Hepatocyte (in vitro differentiated cells): ENCODE results near the gene SQOR. TPM values are rescaled to one million over a fixed set of nuclear protein-coding genes. Genes with fewer than 3 reads are reported as not detected.

Source experiments
- DNase-seq: peaks from one replicate; pipeline ENCODE4 v3.0.0-alpha.2; 2016; ENCODE audit warnings: low spot score
- H2AFZ ChIP-seq: fragments of 200-600 bp; sonication (generic); 2 replicates; pipeline ENCODE4 v1.6.0; 2016; ENCODE audit warnings: antibody characterized with exemption, mild to moderate bottlenecking
- H3K27ac ChIP-seq: fragments of 200-600 bp; sonication (generic); 2 replicates; pipeline ENCODE4 v1.5.1; 2016; ENCODE audit warnings: mild to moderate bottlenecking
- H3K27me3 ChIP-seq: fragments of 200-600 bp; sonication (generic); 2 replicates; pipeline ENCODE4 v1.6.1; 2016
- H3K36me3 ChIP-seq: fragments of 200-600 bp; sonication (generic); replicated peaks from 2 replicates; pipeline ENCODE4 v1.5.1; 2016; ENCODE audit warnings: low read depth; ENCODE audit not compliant: insufficient read depth
- H3K4me1 ChIP-seq: fragments of 200-600 bp; sonication (generic); 2 replicates; pipeline ENCODE4 v1.5.1; 2016; ENCODE audit warnings: mild to moderate bottlenecking, moderate library complexity; ENCODE audit not compliant: insufficient read depth
- H3K4me2 ChIP-seq: fragments of 200-600 bp; sonication (generic); 2 replicates; pipeline ENCODE4 v1.6.0; 2016
- H3K4me3 ChIP-seq: fragments of 200-600 bp; sonication (generic); 2 replicates; pipeline ENCODE4 v1.5.1; 2016; ENCODE audit warnings: mild to moderate bottlenecking
- H3K79me2 ChIP-seq: fragments of 200-600 bp; sonication (generic); 2 replicates; pipeline ENCODE4 v1.6.0; 2017; ENCODE audit warnings: mild to moderate bottlenecking
- H3K9me2 ChIP-seq: fragments of 200-600 bp; sonication (generic); replicated peaks from 2 replicates; pipeline ENCODE4 v1.6.0; 2017; ENCODE audit warnings: mild to moderate bottlenecking; ENCODE audit not compliant: insufficient read depth
- H3K9me3 ChIP-seq: fragments of 200-600 bp; sonication (generic); 2 replicates; pipeline ENCODE4 v1.5.1; 2016; ENCODE audit warnings: low read depth, mild to moderate bottlenecking
- H4K20me1 ChIP-seq: fragments of 200-600 bp; sonication (generic); 2 replicates; pipeline ENCODE4 v1.6.0; 2016; ENCODE audit warnings: mild to moderate bottlenecking; ENCODE audit not compliant: insufficient read depth, poor library complexity, severe bottlenecking
- EZH2 ChIP-seq: fragments of 200-600 bp; sonication (generic); IDR thresholded peaks from 2 replicates; pipeline ENCODE4 v1.6.1; 2016; ENCODE audit warnings: antibody characterized with exemption, mild to moderate bottlenecking, borderline replicate concordance
- EZH2phosphoT487 ChIP-seq: fragments of 200-600 bp; sonication (generic); IDR thresholded peaks from one replicate; pipeline ENCODE4 v1.6.1; 2018; ENCODE audit warnings: antibody characterized with exemption, mild to moderate bottlenecking, low read depth, moderate library complexity; ENCODE audit not compliant: unreplicated experiment, severe bottlenecking
- WGBS: methylation state at CpG from one replicate; pipeline ENCODE4 v1.1.6; 2016; ENCODE audit warnings: low lambda C conversion rate; ENCODE audit errors: missing lambda C conversion rate; 5-methylcytosine and 5-hydroxymethylcytosine counted together
- polyA plus RNA-seq: library from polyadenylated mRNA; unstranded; fragments of >200 nt; fragmentation: Nextera tagmentation; extraction: Ambion mirVana; gene quantifications from 2 replicates; pipeline ENCODE4 v1.2.1, GENCODE V29; 2016
- total RNA-seq: library from RNA; depleted of rRNA; stranded (reverse); fragments of >200 nt; gene quantifications from 2 replicates; pipeline ENCODE4 v1.2.3, GENCODE V29; 2014
- TF ChIP-seq, protein P1 (sequence below): fragments of 200-600 bp; sonication (generic); IDR thresholded peaks from 2 replicates; pipeline ENCODE4 v1.5.1; 2016; ENCODE audit warnings: antibody characterized with exemption, mild to moderate bottlenecking; ENCODE audit not compliant: poor library complexity

SQOR gene
- total and polyA plus RNA-seq, 2 experiments from 2014 or later = 30.1 to 37.0 TPM

DNA sequence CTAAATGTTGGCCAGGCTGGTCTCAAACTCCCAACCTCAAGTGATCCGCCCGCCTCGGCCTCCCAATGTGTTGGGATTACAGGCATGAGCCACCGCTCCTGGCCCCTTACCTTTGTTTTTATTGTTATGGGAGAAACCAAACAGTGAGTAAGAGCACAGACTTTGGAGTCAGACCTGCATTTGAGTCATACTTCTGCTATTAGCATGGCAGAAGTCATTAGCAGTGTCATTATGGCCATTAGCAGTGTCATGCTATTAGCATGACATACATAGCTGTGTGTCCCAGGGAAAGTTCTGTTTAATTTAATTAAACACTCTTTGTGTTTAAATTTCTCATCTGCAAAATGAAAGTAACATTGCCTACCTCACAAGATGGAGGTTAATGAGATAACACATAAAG is 54.8 kb downstream of the SQOR start:
- Histone ChIP-seq H3K27ac (no peak overlapping the region), H3K9me2 (no peaks in the 10 kb centered on the region), H3K4me1 (no peaks in the 10 kb centered on the region), H2AFZ (no peak overlapping the region), H3K36me3 (no peaks in the 10 kb centered on the region), H3K9me3 (no peaks in the 10 kb centered on the region), H4K20me1 (no peaks in the 10 kb centered on the region), H3K4me3 (no peak overlapping the region), H3K27me3 (no peaks in the 10 kb centered on the region), H3K4me2 (no peak overlapping the region), H3K79me2 (no peaks in the 10 kb centered on the region)
- DNase-seq = no peak
- WGBS = 98% methylated on average over 4 of the region's 4 CpGs
- TF ChIP-seq, protein P1, sequence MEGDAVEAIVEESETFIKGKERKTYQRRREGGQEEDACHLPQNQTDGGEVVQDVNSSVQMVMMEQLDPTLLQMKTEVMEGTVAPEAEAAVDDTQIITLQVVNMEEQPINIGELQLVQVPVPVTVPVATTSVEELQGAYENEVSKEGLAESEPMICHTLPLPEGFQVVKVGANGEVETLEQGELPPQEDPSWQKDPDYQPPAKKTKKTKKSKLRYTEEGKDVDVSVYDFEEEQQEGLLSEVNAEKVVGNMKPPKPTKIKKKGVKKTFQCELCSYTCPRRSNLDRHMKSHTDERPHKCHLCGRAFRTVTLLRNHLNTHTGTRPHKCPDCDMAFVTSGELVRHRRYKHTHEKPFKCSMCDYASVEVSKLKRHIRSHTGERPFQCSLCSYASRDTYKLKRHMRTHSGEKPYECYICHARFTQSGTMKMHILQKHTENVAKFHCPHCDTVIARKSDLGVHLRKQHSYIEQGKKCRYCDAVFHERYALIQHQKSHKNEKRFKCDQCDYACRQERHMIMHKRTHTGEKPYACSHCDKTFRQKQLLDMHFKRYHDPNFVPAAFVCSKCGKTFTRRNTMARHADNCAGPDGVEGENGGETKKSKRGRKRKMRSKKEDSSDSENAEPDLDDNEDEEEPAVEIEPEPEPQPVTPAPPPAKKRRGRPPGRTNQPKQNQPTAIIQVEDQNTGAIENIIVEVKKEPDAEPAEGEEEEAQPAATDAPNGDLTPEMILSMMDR = no peak
- TF ChIP-seq EZH2phosphoT487 (no peak), EZH2 (no peak)

DNA sequence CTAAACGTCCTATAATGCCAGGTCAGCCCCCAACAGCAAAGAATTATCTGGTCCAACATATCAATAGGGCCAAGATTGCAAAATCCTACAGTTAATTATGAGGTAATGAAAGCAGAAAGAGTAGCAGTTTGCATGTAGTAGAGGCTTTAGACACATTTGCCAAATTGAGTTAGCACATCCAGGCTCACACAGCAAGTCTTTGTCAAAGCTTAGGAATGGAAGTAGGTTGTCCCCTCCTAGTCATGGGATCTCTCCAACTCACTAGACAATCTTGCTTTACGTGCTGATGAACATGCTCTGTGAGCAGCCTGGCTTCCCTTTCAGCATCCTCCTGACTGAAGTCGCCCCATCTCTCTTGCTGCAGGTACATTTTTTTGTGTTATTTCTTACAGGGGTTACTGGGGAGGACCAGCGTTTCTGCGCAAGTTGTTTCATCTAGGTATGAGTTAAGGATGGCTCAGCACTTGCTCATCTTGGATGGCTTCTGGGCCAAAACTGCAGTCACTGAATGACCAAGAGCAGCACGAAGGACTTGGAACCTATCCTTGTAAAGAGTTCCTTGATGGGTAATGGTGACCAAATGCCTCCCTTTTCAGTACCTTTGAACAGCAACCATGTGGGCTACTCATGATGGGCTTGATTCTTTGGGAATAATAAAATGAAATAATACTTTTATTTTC is 55.9 kb downstream of the SQOR start:
- Histone ChIP-seq H2AFZ (no peak overlapping the region), H4K20me1 (no peaks in the 10 kb centered on the region), H3K79me2 (no peaks in the 10 kb centered on the region), H3K27ac (no peak overlapping the region), H3K9me3 (no peaks in the 10 kb centered on the region), H3K4me2 (no peak overlapping the region), H3K4me3 (no peak overlapping the region), H3K4me1 (no peaks in the 10 kb centered on the region), H3K9me2 (no peaks in the 10 kb centered on the region), H3K27me3 (no peaks in the 10 kb centered on the region), H3K36me3 (no peaks in the 10 kb centered on the region)
- TF ChIP-seq, protein P1 = no peak
- TF ChIP-seq EZH2phosphoT487 (no peak), EZH2 (no peak)
- WGBS = 88% methylated on average over 6 of the region's 6 CpGs
- no peak for DNase-seq

DNA sequence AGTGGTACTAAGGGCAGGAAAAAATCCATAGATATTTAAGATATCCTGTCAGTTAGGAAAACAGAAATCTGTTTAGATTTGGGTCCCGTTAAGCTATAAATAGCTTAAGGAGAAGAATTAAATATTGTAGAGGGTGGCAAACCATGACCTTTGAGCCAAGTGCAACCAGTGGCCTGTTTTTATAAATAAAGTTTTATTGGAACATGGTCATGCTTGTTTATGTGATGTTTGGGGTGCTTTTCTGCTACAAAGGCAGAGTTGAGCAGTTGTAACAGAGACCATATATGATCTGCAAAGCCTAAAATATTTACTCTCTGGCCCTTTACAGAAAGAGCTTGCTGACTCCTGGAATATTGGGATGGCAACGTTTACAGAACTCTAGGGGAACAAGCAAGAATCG is 66.3 kb downstream of the SQOR start:
- no peak for DNase-seq
- H2AFZ ChIP-seq = no peak overlapping the region
- H3K36me3 ChIP-seq = no peaks in the 10 kb centered on the region
- H3K27ac ChIP-seq = no peak overlapping the region
- WGBS = 86% methylated on average over 3 of the region's 3 CpGs
- no peaks in the 10 kb centered on the region for H3K9me3 ChIP-seq
- no peaks in the 10 kb centered on the region for H4K20me1 ChIP-seq
- TF ChIP-seq EZH2 (no peak), EZH2phosphoT487 (no peak)
- TF ChIP-seq, protein P1 = no peak
- no peak overlapping the region for H3K4me2 ChIP-seq
- H3K9me2 ChIP-seq = no peaks in the 10 kb centered on the region
- no peaks in the 10 kb centered on the region for H3K27me3 ChIP-seq
- no peak overlapping the region for H3K4me3 ChIP-seq
- H3K79me2 ChIP-seq = no peaks in the 10 kb centered on the region
- H3K4me1 ChIP-seq = no peaks in the 10 kb centered on the region
